Fibroblast of lung (primary cell): Measurements from ENCODE around the gene BNIPL. TPM values are rescaled to one million over a fixed set of nuclear protein-coding genes. Genes with fewer than 3 reads are reported as not detected.
A peak's percentile ranks its signal among the peaks of the same experiment; 100 is the strongest.

Source experiments
- DNase-seq, 2 donors: peaks; one replicate each; pipeline versions ENCODE4 v3.0.0 to v3.0.0-alpha.2; 2010; ENCODE audit warnings: low read depth in 2 of 2
- H2AFZ ChIP-seq: 2 replicates; pipeline ENCODE4 v1.5.1; 2012; ENCODE audit warnings: low read length, control low read depth, inconsistent platforms
- H3K27ac ChIP-seq: 2 replicates; pipeline ENCODE4 v1.5.1; 2011; ENCODE audit warnings: low read length, control low read depth; ENCODE audit not compliant: insufficient read depth
- H3K27me3 ChIP-seq: 2 replicates; pipeline ENCODE4 v1.5.1; 2011; ENCODE audit warnings: mild to moderate bottlenecking, low read length; ENCODE audit not compliant: control insufficient read depth, insufficient read depth
- H3K36me3 ChIP-seq: 2 replicates; pipeline ENCODE4 v1.5.1; 2011; ENCODE audit warnings: low read length; ENCODE audit not compliant: control insufficient read depth, insufficient read depth
- H3K4me1 ChIP-seq: 2 replicates; pipeline ENCODE4 v1.5.1; 2011; ENCODE audit warnings: low read length; ENCODE audit not compliant: control insufficient read depth, insufficient read depth; ENCODE audit errors: extremely low read depth
- H3K4me2 ChIP-seq: 2 replicates; pipeline ENCODE4 v1.5.1; 2011; ENCODE audit warnings: low read length, control low read depth; ENCODE audit not compliant: insufficient read depth; ENCODE audit errors: extremely low read depth
- H3K4me3 ChIP-seq, 4 experiments: fragments of 200-600 bp in 1 of 4; sonication (generic) in 1 of 4; replicated peaks in 1 of 4; 2 replicates each; pipeline ENCODE4 v1.5.1; 2011 to 2016; ENCODE audit warnings: low read length in 4 of 4, low read depth in 3 of 4, mild to moderate bottlenecking in 3 of 4, control low read depth in 2 of 4, inconsistent platforms in 1 of 4, mixed read lengths in 1 of 4; ENCODE audit not compliant: insufficient read depth in 1 of 4; ENCODE audit errors: control extremely low read depth in 1 of 4
- H3K79me2 ChIP-seq: 2 replicates; pipeline ENCODE4 v1.5.1; 2012; ENCODE audit warnings: mild to moderate bottlenecking, low read length, inconsistent platforms; ENCODE audit not compliant: control insufficient read depth, insufficient read depth
- H3K9ac ChIP-seq: 2 replicates; pipeline ENCODE4 v1.5.1; 2011; ENCODE audit warnings: mild to moderate bottlenecking, low read length, control low read depth; ENCODE audit not compliant: insufficient read depth
- H3K9me3 ChIP-seq: 2 replicates; pipeline ENCODE4 v1.5.1; 2012; ENCODE audit warnings: low read depth, low read length; ENCODE audit not compliant: control insufficient read depth, insufficient read depth
- H4K20me1 ChIP-seq: 2 replicates; pipeline ENCODE4 v1.5.1; 2011; ENCODE audit warnings: low read length; ENCODE audit not compliant: control insufficient read depth, insufficient read depth; ENCODE audit errors: extremely low read depth
- EZH2 ChIP-seq: IDR thresholded peaks from 2 replicates; pipeline ENCODE4 v1.5.1; 2012; ENCODE audit warnings: low read length, control low read depth, mild to moderate bottlenecking; ENCODE audit errors: missing control alignments
- polyA plus RNA-seq, 2 donors: library from polyadenylated mRNA; depleted of rRNA in 1 of 2; stranded (reverse) in 1 of 2; unstranded in 1 of 2; fragments of >200 nt; gene quantifications; 2 replicates each; pipeline ENCODE4 v1.2.1, GENCODE V29; 2011 to 2012; ENCODE audit warnings: missing spikeins in 1 of 2
- total RNA-seq: library from RNA; depleted of rRNA; stranded (reverse); fragments of >200 nt; gene quantifications from 2 replicates; pipeline ENCODE4 v1.2.1, GENCODE V29; 2014
- TF ChIP-seq, protein P1 (sequence below), 2 donors: IDR thresholded peaks in 1 of 2; conservative IDR thresholded peaks in 1 of 2; 1 replicate in 1 of 2; 2 replicates in 1 of 2; pipeline ENCODE4 v1.5.1; 2011 to 2012; ENCODE audit warnings: low read length in 2 of 2, control low read depth in 1 of 2, inconsistent platforms in 1 of 2, low read depth in 1 of 2, mild to moderate bottlenecking in 1 of 2

The BNIPL gene
- total and polyA plus RNA-seq, 2 donors (not counting 1 experiment from before 2014, with no cell fraction given) = 0.10 to 0.33 TPM

DNA sequence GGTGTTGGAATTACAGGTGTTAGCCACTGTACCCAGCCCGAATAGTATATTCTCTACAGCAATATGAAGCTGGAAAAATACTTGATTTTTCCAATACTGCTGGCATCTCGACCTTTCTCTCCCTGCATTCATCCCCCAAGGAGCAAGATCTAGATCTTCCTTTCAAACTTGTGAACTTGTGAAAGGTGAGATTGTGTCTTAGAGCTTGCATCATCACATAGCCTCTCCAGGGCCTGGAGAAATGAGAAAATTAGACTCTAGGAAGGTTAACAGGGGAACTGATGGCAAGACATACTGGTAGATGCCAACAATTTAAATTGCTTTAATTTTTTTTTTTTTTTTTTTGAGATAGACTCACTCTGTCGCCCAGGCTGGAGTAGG, 26.1 kb upstream of the BNIPL start:
- Histone ChIP-seq H3K4me3 (no peak overlapping the region), H2AFZ (no peak overlapping the region), H4K20me1 (no peaks in the 10 kb centered on the region), H3K4me2 (no peak overlapping the region), H3K27ac (no peak overlapping the region), H3K36me3 (no peaks in the 10 kb centered on the region), H3K9me3 (no peaks in the 10 kb centered on the region), H3K4me1 (peaks cover 14% of the 10 kb centered on the region), H3K27me3 (no peaks in the 10 kb centered on the region), H3K79me2 (peaks cover 3% of the 10 kb centered on the region), H3K9ac (no peak overlapping the region)
- TF ChIP-seq, protein P1, sequence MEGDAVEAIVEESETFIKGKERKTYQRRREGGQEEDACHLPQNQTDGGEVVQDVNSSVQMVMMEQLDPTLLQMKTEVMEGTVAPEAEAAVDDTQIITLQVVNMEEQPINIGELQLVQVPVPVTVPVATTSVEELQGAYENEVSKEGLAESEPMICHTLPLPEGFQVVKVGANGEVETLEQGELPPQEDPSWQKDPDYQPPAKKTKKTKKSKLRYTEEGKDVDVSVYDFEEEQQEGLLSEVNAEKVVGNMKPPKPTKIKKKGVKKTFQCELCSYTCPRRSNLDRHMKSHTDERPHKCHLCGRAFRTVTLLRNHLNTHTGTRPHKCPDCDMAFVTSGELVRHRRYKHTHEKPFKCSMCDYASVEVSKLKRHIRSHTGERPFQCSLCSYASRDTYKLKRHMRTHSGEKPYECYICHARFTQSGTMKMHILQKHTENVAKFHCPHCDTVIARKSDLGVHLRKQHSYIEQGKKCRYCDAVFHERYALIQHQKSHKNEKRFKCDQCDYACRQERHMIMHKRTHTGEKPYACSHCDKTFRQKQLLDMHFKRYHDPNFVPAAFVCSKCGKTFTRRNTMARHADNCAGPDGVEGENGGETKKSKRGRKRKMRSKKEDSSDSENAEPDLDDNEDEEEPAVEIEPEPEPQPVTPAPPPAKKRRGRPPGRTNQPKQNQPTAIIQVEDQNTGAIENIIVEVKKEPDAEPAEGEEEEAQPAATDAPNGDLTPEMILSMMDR (conservative IDR thresholded peaks at IDR 0.05 in 1 of 2, IDR thresholded peaks at IDR 0.05 in 1 of 2; ENCODE audit: low read depth in 1 of 2, low read length in 2 of 2) = no peak
- no peak for TF ChIP-seq EZH2
- no peak for DNase-seq

DNA sequence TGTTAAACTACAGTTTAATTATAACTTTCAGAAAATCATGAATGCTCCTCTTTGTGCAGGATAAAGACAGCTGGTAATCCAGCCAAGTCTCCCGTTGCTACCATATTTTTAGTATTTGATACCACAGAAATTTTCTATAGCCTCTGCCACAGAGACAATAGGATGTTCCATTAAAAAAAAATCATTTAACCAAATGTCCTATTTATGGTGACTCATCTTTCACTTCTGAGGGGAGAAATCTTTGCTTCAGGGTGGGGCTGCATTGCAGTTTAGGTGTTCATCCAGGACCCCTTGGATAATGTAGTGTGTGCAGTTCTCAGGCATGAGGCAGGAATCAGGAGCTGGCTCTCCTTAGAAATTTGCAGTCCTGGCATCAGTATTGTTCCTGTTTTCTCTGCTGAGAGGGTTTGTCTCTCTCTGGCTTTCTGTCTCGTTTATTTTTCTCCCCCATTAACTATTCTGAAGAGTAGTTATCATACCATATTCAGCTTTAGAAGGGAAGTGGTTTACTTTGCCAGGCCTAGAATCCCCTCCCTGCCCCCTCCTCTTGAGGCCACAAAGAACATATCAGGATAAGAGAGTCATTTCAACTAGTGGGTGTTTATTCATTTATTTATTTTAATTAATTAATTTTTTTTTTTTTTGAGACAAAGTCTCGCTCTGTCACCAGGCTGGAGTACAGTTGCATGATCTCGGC, 25.1 kb upstream of the BNIPL start:
- H3K79me2 ChIP-seq = no peaks in the 10 kb centered on the region
- H3K27me3 ChIP-seq = no peaks in the 10 kb centered on the region
- H3K4me1 ChIP-seq = peaks cover 13% of the 10 kb centered on the region
- no peak overlapping the region for H3K27ac ChIP-seq
- H3K4me3 ChIP-seq = no peak overlapping the region
- TF ChIP-seq, protein P1 (conservative IDR thresholded peaks at IDR 0.05 in 1 of 2, IDR thresholded peaks at IDR 0.05 in 1 of 2; ENCODE audit: low read depth in 1 of 2, low read length in 2 of 2) = no peak
- TF ChIP-seq EZH2 = no peak
- no peak overlapping the region for H3K9ac ChIP-seq
- DNase-seq = no peak
- H3K36me3 ChIP-seq = no peaks in the 10 kb centered on the region
- no peak overlapping the region for H2AFZ ChIP-seq
- H3K4me2 ChIP-seq = no peak overlapping the region
- H3K9me3 ChIP-seq = no peaks in the 10 kb centered on the region
- no peaks in the 10 kb centered on the region for H4K20me1 ChIP-seq

DNA sequence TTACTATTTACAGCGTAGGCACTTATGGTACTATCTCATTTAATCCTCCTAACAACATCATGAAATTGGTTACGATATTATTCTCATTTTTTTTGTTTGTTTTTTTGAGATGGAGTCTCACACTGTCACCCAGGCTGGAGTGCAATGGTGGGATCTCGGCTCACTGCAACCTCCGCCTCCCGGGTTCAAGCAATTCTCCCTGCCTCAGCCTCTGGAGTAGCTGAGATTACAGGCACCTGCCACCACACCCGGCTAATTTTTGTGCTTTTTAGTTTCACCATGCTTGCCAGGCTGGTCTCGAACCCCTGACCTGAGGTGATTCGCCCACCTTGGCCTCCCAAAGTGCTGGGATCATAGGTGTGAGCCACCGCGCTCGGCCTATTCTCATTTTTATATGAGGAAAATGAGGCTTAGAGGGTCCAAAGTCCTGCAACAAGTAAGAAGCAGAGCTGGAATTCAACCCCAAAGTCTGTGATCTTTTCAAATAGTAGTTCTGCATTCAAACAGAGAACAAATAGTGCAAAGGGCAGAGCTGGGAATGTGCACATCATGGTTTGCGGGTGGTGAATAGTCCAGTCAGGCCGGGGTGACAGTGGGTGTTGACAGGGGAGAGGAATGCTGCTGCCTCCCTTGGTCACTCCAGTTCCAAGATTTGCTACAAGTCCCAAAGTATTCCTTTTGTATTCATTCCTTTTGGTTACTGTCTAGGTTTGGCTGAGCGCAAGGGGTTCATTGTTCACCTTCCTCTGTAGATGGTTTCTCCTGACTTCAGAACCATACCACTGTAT, 23.5 kb upstream of the BNIPL start:
- peak overlapping the region; percentile 16 for H3K27ac ChIP-seq
- no peak overlapping the region for H3K9ac ChIP-seq
- DNase-seq = peak in 1 of 2 donors; percentile 51

More for the DNA sequence above, 23.5 kb upstream of the BNIPL start:
- no peaks in the 10 kb centered on the region for H4K20me1 ChIP-seq
- no peak overlapping the region for H3K4me2 ChIP-seq
- H3K36me3 ChIP-seq = no peaks in the 10 kb centered on the region
- TF ChIP-seq EZH2 = no peak
- TF ChIP-seq, protein P1 (conservative IDR thresholded peaks at IDR 0.05 in 1 of 2, IDR thresholded peaks at IDR 0.05 in 1 of 2; ENCODE audit: low read depth in 1 of 2, low read length in 2 of 2) = no peak
- no peaks in the 10 kb centered on the region for H3K79me2 ChIP-seq
- H2AFZ ChIP-seq = no peak overlapping the region
- H3K27me3 ChIP-seq = no peaks in the 10 kb centered on the region
- H3K4me1 ChIP-seq = peaks cover 3% of the 10 kb centered on the region
- no peaks in the 10 kb centered on the region for H3K9me3 ChIP-seq
- H3K4me3 ChIP-seq = no peak overlapping the region
